ENCODE results near the gene IFRD2.
A peak's percentile ranks its signal among the peaks of the same experiment; 100 is the strongest.

IFRD2 gene

GRCh38 chr3:50239649-50240048, 52.6 kb downstream of the IFRD2 start:
- H3K27me3 ChIP-seq = no peaks in the 10 kb centered on the region
- H3K9me3 ChIP-seq = no peaks in the 10 kb centered on the region
- peaks cover 77 to 81% of the 10 kb centered on the region in 2 experiments for H3K4me1 ChIP-seq (ENCODE audit: control insufficient read depth in 1 of 2, insufficient read depth in 1 of 2, low read depth in 1 of 2, low read length in 1 of 2)
- no peak for TF ChIP-seq CTCF (IDR thresholded peaks at IDR 0.05)
- peak overlapping the region; percentile 99 to 100 for H3K4me3 ChIP-seq (ENCODE audit: low read depth in 1 of 2, low read length in 1 of 2)
- H3K27ac ChIP-seq = peak overlapping the region; percentile 100
- peaks cover 41% of the 10 kb centered on the region for H3K36me3 ChIP-seq

- Histone ChIP-seq H3K27ac (peak overlapping the region; percentile 100), H3K36me3 (peaks cover 34% of the 10 kb centered on the region), H3K4me1 (ENCODE audit: control insufficient read depth in 1 of 2, insufficient read depth in 1 of 2, low read depth in 1 of 2, low read length in 1 of 2) (peaks cover 74 to 80% of the 10 kb centered on the region in 2 experiments), H3K27me3 (no peaks in the 10 kb centered on the region), H3K9me3 (no peaks in the 10 kb centered on the region), H3K4me3 (ENCODE audit: low read depth in 1 of 2, low read length in 1 of 2) (peak overlapping the region; percentile 99 to 100)
- no peak for TF ChIP-seq CTCF (IDR thresholded peaks at IDR 0.05)
Measured at GRCh38 chr3:50238549-50239026, 53.6 kb downstream of the IFRD2 start.

- Histone ChIP-seq H3K36me3 (peaks cover 34% of the 10 kb centered on the region), H3K4me1 (ENCODE audit: control insufficient read depth in 1 of 2, insufficient read depth in 1 of 2, low read depth in 1 of 2, low read length in 1 of 2) (peaks cover 68 to 77% of the 10 kb centered on the region in 2 experiments), H3K27me3 (no peaks in the 10 kb centered on the region), H3K9me3 (no peaks in the 10 kb centered on the region), H3K4me3 (ENCODE audit: low read depth in 1 of 2, low read length in 1 of 2) (peak overlapping the region; percentile 99 to 100), H3K27ac (peak overlapping the region; percentile 100)
- TF ChIP-seq CTCF (IDR thresholded peaks at IDR 0.05) = peak; percentile 48
Measured at GRCh38 chr3:50237754-50238548, 54.3 kb downstream of the IFRD2 start.
